ENCODE data around the gene SIRT3.

DNA sequence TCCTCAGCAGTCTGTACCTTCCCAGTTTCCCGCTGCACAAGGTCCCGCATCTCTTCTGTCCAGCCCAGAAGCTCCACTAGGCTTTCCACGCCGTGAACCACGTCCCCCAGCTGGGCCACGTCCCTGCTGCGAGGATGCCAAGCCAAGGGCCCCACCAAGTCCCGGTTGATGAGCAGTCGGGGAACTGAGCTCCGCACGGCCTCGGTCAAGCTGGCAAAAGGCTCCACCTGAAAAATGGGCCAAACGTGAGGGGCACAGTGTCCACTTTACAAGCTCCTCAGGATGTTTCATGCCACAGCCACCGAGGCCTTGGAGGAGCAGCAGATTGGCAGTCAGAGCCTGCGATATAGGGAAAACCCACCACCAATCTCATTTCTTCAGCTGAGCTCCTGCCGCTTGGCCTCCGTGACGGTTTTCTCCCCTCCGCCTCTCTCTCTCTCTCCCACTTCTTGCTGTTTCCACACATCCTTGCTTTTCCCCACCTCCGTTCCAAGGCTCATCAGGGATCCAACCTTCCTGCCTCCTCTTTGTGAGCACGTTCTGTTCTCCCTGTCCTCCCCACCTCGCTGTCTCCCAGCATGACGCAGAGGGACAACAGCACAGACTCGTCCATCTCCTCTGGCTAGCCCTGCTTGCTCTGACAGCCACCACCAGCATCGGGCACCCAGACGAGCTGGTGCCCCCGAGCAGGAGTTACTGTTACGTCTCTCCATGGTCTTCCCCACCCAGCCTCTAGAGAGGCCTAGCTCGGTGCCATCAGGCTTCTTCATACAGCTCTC, 17.1 kb downstream of the SIRT3 start:
- TF ChIP-seq ARNT (IDR thresholded peaks at IDR 0.05) (no peak), HDGF (IDR thresholded peaks at IDR 0.05; ENCODE audit: borderline replicate concordance) (no peak)

All from HEK293T (cell line).